ENCODE data around the gene DCXR.

GRCh38 chr17:82061047-82061925, 23.8 kb upstream of the DCXR start:
- TF ChIP-seq, protein P1, sequence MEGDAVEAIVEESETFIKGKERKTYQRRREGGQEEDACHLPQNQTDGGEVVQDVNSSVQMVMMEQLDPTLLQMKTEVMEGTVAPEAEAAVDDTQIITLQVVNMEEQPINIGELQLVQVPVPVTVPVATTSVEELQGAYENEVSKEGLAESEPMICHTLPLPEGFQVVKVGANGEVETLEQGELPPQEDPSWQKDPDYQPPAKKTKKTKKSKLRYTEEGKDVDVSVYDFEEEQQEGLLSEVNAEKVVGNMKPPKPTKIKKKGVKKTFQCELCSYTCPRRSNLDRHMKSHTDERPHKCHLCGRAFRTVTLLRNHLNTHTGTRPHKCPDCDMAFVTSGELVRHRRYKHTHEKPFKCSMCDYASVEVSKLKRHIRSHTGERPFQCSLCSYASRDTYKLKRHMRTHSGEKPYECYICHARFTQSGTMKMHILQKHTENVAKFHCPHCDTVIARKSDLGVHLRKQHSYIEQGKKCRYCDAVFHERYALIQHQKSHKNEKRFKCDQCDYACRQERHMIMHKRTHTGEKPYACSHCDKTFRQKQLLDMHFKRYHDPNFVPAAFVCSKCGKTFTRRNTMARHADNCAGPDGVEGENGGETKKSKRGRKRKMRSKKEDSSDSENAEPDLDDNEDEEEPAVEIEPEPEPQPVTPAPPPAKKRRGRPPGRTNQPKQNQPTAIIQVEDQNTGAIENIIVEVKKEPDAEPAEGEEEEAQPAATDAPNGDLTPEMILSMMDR (conservative IDR thresholded peaks at IDR 0.05; ENCODE audit: low read depth, low read length) = no peak
- no peak for TF ChIP-seq EZH2 (IDR thresholded peaks at IDR 0.05; ENCODE audit: low read length, unreplicated experiment)
- no peak for TF ChIP-seq EZH2phosphoT487 (IDR thresholded peaks at IDR 0.05; ENCODE audit: borderline replicate concordance, low read length)

Data from PC-3 (cell line).